HepG2 (cell line): Measurements from ENCODE around the gene TMEM273.

Experiments used
- ARID2 ChIP-seq: sonication (generic); formaldehyde crosslinking; IDR thresholded peaks from 2 replicates; pipeline ENCODE4 v1.8.1; 2022; ENCODE audit warnings: mild to moderate bottlenecking, missing genetic modification reagents, borderline replicate concordance
- HCFC1 ChIP-seq: fragments of 150-350 bp; IDR thresholded peaks from 2 replicates; pipeline ENCODE4 v1.6.1; 2014; ENCODE audit warnings: low read depth, low read length
- ISX ChIP-seq: sonication (generic); formaldehyde crosslinking; conservative IDR thresholded peaks from 2 replicates; pipeline ENCODE4 v1.5.0; 2020; ENCODE audit warnings: missing genetic modification reagents
- POLR2A ChIP-seq, 2 experiments: IDR thresholded peaks; 2 replicates each; pipeline ENCODE4 v1.6.1; 2011; ENCODE audit warnings: low read depth in 2 of 2, low read length in 2 of 2, mild to moderate bottlenecking in 1 of 2, moderate library complexity in 1 of 2; ENCODE audit not compliant: insufficient read depth in 1 of 2
- RAD51 ChIP-seq: fragments of 450-650 bp; IDR thresholded peaks from 2 replicates; pipeline ENCODE4 v1.6.1; 2016; ENCODE audit warnings: borderline replicate concordance
- RNF2 ChIP-seq: fragments of 450-650 bp; conservative IDR thresholded peaks from 2 replicates; pipeline ENCODE4 v1.6.1; 2016; ENCODE audit warnings: low read depth
- SMARCC2 ChIP-seq: fragments of 450-650 bp; IDR thresholded peaks from 2 replicates; pipeline ENCODE4 v1.6.1; 2017; ENCODE audit warnings: antibody characterized with exemption, mild to moderate bottlenecking
- SMC3 ChIP-seq: IDR thresholded peaks from 2 replicates; pipeline ENCODE4 v1.6.1; 2011; ENCODE audit warnings: low read length, improper control_type of control experiment
- ZEB1 ChIP-seq: IDR thresholded peaks from 2 replicates; pipeline ENCODE4 v1.6.1; 2012; ENCODE audit warnings: mild to moderate bottlenecking, low read depth, inconsistent platforms; ENCODE audit not compliant: insufficient replicate concordance
- ZNF224 ChIP-seq: sonication (generic); formaldehyde crosslinking; IDR thresholded peaks from 2 replicates; pipeline ENCODE4 v1.5.0; 2020; ENCODE audit warnings: mild to moderate bottlenecking, missing genetic modification reagents
- ZNF512 ChIP-seq: sonication (generic); formaldehyde crosslinking; IDR thresholded peaks from 2 replicates; pipeline ENCODE4 v1.4.0; 2020; ENCODE audit warnings: mild to moderate bottlenecking, missing genetic modification reagents
- ZNF616 ChIP-seq: sonication (generic); formaldehyde crosslinking; IDR thresholded peaks from 2 replicates; pipeline ENCODE4 v1.5.0; 2020; ENCODE audit warnings: low read depth, mild to moderate bottlenecking, missing genetic modification reagents
- ZNF737 ChIP-seq: sonication (generic); formaldehyde crosslinking; IDR thresholded peaks from 2 replicates; pipeline ENCODE4 v1.5.0; 2020; ENCODE audit warnings: missing genetic modification reagents, mild to moderate bottlenecking, borderline replicate concordance
- TF ChIP-seq, protein P1 (sequence below): IDR thresholded peaks from 2 replicates; pipeline ENCODE4 v1.6.1; 2016; ENCODE audit warnings: low read depth

GRCh38 chr10:49174261-49174925 lies 13.8 kb downstream of the TMEM273 start:
- no peak for TF ChIP-seq ZNF512 (CRISPR knock-in tag)
- no peak for TF ChIP-seq SMC3
- no peak for TF ChIP-seq POLR2A (IDR thresholded peaks at IDR 0.05; ENCODE audit: insufficient read depth in 1 of 2, low read depth in 2 of 2, low read length in 2 of 2)
- no peak for TF ChIP-seq ZNF224 (CRISPR knock-in tag)
- TF ChIP-seq ZNF737 (CRISPR knock-in tag) = no peak
- TF ChIP-seq RNF2 = no peak
- TF ChIP-seq, protein P1, sequence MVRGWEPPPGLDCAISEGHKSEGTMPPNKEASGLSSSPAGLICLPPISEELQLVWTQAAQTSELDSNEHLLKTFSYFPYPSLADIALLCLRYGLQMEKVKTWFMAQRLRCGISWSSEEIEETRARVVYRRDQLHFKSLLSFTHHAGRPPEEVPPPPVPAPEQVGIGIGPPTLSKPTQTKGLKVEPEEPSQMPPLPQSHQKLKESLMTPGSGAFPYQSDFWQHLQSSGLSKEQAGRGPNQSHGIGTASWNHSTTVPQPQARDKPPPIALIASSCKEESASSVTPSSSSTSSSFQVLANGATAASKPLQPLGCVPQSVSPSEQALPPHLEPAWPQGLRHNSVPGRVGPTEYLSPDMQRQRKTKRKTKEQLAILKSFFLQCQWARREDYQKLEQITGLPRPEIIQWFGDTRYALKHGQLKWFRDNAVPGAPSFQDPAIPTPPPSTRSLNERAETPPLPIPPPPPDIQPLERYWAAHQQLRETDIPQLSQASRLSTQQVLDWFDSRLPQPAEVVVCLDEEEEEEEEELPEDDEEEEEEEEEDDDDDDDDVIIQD (CRISPR knock-in tag) = no peak
- no peak for TF ChIP-seq ARID2 (CRISPR knock-in tag)
- no peak for TF ChIP-seq ZNF616 (CRISPR knock-in tag)
- no peak for TF ChIP-seq HCFC1
- no peak for TF ChIP-seq ISX (CRISPR knock-in tag)
- TF ChIP-seq RAD51 = no peak
- TF ChIP-seq SMARCC2 = no peak
- no peak for TF ChIP-seq ZEB1
